ENCODE results near the gene CAMTA2.

CAMTA2 gene

DNA sequence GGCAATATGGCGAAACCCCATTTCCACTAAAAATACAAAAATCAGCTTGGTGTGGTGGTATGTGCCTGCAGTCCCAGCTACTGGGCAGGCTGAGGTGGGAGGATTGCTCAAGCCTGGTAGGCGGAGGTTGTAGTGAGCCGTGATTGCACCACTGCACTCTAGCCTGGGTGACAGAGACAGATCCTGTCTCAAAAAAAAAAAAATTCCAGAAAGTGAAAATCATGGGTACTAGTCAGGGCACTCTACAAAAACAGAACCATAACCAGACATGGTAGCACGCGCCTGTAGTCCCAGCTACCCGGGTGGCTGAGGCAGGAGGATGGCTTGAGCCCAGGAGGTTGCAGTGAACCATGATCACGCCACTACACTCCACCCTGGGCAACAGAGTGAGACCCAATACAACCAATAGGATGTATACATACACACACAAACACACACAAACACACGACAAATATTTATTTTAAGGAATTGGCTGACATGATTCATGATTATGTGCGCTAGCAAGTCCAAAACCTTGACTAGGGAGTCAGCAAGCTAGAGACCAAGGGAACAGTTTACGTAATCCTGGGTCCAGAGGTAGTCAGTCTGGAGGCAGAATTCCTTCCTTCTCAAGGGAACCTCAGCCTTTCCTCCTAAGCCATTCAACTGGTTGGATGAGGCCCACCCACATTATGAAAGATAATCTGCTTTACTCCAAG lies 67.0 kb downstream of the CAMTA2 start:
- DNase-seq: no peak

- no peak for DNase-seq
These were observed 67.9 kb downstream of the CAMTA2 start for GRCh38 chr17:4919511-4920047.

Data from 8988T (cell line).